AG10803 (cell line): ENCODE results near the gene NR3C2.

Experiments used
- DNase-seq: peaks from one replicate; pipeline ENCODE4 v3.0.0; 2010; ENCODE audit warnings: low read depth
- H3K4me3 ChIP-seq: 2 replicates; pipeline ENCODE4 v1.5.1; 2011; ENCODE audit warnings: mild to moderate bottlenecking, low read length, control low read depth
- TF ChIP-seq, protein P1 (sequence below): conservative IDR thresholded peaks from 2 replicates; pipeline ENCODE4 v1.5.1; 2011; ENCODE audit warnings: mild to moderate bottlenecking, low read length, control low read depth, inconsistent platforms

NR3C2 gene

DNA sequence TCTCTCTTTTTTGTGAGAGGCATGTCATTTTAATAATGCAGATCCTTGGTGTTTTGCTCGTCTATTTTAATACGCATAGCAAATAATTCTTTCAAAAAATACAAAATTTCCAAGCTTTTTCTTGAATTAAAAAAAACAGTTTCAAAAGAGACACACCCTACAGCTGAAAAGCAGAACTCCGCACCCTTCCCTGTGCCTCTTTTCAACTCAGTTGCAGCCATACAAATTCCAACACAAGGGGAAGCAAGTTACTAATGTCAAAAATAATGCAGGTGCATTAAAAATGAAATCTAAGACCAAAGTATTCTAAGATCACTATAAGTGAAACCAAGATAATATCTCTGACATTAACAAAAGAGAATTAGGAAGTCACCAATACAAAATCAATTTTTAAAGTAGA, 66.6 kb downstream of the NR3C2 start:
- TF ChIP-seq, protein P1, sequence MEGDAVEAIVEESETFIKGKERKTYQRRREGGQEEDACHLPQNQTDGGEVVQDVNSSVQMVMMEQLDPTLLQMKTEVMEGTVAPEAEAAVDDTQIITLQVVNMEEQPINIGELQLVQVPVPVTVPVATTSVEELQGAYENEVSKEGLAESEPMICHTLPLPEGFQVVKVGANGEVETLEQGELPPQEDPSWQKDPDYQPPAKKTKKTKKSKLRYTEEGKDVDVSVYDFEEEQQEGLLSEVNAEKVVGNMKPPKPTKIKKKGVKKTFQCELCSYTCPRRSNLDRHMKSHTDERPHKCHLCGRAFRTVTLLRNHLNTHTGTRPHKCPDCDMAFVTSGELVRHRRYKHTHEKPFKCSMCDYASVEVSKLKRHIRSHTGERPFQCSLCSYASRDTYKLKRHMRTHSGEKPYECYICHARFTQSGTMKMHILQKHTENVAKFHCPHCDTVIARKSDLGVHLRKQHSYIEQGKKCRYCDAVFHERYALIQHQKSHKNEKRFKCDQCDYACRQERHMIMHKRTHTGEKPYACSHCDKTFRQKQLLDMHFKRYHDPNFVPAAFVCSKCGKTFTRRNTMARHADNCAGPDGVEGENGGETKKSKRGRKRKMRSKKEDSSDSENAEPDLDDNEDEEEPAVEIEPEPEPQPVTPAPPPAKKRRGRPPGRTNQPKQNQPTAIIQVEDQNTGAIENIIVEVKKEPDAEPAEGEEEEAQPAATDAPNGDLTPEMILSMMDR, result no peak
- no peak overlapping the region for H3K4me3 ChIP-seq
- no peak for DNase-seq

- TF ChIP-seq, protein P1, result no peak
- no peak overlapping the region for H3K4me3 ChIP-seq
- DNase-seq, result no peak
Measured at GRCh38 chr4:148373093-148373492, 69.1 kb downstream of the NR3C2 start.

GRCh38 chr4:148369919-148370318, 72.3 kb downstream of the NR3C2 start:
- H3K4me3 ChIP-seq, result no peak overlapping the region
- TF ChIP-seq, protein P1, result no peak
- no peak for DNase-seq

GRCh38 chr4:148367756-148368155, 74.5 kb downstream of the NR3C2 start:
- TF ChIP-seq, protein P1, result no peak

DNA sequence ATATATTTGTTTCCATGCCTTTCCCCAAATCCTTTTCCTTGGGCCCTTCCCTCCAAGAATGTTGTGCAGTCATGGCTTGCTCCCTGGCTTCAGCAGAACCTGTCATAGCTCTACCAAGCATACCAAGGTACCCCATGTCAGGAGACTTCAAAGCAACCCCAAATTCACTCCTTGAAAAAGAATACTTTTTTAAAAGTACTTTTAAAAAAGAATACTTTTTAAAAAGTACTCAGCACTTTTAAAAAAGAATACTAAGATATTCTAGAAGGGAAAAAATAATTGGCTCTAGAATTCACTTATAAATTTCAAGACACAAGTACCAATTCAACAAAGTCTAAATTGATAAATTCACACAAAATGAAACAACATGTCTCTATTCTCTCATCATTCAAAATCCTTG, 76.0 kb downstream of the NR3C2 start:
- TF ChIP-seq, protein P1, result no peak
- H3K4me3 ChIP-seq, result no peak overlapping the region
- DNase-seq, result no peak

More at GRCh38 chr4:148367756-148368155, 74.5 kb downstream of the NR3C2 start:
- H3K4me3 ChIP-seq, result no peak overlapping the region
- DNase-seq, result no peak

- TF ChIP-seq, protein P1, result no peak
- no peak for DNase-seq
Measured at GRCh38 chr4:148364525-148364924, 77.7 kb downstream of the NR3C2 start.

DNA sequence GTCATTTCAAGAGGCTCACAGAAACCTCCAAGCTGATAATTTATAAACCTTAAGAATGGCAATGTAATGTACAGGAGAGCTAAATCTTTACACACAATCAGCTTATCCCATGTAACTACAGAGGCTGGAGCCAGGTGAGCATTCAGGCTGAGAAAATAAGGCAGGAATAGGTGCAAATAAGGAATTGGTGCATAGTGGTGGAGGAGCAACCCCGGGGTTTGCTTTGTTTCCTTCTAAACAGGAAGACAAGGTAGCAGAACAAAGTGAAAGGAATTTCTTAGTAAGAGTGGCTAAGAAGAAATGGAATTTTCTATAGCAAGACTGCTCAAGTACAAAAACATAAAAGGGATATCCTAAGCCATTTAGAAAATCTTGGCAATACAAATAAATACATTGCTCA, 82.4 kb downstream of the NR3C2 start:
- no peak overlapping the region for H3K4me3 ChIP-seq
- DNase-seq, result no peak
- TF ChIP-seq, protein P1, result no peak

More at GRCh38 chr4:148364525-148364924, 77.7 kb downstream of the NR3C2 start:
- no peak overlapping the region for H3K4me3 ChIP-seq
